Measurements from ENCODE around the gene COX5B.
"Not testable (repeated sequence)": the region's sequence is repeated elsewhere in the genome, so short reads cannot be mapped to it uniquely, and the experiment has no call there.

COX5B gene

DNA sequence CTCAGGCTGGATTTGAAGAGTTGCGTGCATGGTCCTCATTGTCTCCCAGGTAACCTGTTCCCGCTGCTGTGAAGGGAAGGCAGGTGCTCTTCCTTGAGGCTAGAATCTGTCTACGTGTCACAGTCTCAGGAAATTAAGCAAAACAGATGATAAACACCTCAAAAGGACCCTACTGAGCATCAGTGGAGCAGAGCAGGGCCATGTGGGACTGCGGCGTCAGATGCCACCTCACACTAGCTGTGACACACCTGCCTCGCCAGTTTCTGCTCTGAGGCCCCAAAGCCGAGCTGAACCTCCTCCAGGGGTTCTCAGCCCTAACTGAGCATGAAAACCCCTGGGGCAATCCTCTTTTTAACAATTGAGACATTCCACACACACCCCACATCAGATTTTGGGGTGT, 25.7 kb downstream of the COX5B start:
- DNase-seq (ENCODE audit: low read depth in 1 of 2, low spot score in 1 of 2), result no peak
- TF ChIP-seq JUND (IDR thresholded peaks at IDR 0.05; ENCODE audit: low read depth), result no peak
- in situ Hi-C loops (cut with HindIII; ENCODE audit: low pct_unique_long_range_greater_than_20kb, low sequenced_read_pairs), result no loop called here

DNA sequence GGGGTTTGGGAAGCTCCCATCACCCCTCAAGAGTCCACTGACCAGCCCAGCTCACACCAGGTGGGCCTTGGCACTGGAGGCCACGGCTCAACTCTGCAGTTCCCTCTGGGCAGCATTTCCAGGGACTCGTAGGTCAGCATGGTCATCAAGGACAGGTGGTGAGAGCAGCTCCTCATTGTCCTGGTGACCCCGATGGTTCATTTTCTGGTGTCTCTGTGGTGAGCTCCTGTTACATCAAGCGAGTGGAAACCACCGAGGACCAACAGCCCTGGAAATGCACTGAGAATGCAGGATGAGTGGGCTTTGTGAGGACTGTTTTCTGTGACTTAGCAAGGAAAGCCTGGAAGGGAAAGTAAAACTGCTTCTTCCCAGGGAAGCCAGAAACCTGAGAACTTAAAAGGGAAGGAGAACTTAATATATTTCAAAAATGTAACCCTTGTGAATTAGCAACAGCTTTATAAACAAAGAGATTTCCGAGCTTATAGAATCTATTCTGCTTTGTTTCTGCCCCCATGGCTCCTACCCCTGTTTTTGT, 26.8 kb downstream of the COX5B start:
- in situ Hi-C loops (cut with HindIII; ENCODE audit: low pct_unique_long_range_greater_than_20kb, low sequenced_read_pairs); DNase-seq (ENCODE audit: low read depth in 1 of 2, low spot score in 1 of 2): not testable (repeated sequence)

- in situ Hi-C loops (cut with HindIII; ENCODE audit: low pct_unique_long_range_greater_than_20kb, low sequenced_read_pairs), result no loop called here
- no peak for DNase-seq (ENCODE audit: low read depth in 1 of 2, low spot score in 1 of 2)
- TF ChIP-seq JUND (IDR thresholded peaks at IDR 0.05; ENCODE audit: low read depth), result no peak
Measured at GRCh38 chr2:97673182-97673914, 27.5 kb downstream of the COX5B start.

- in situ Hi-C loops (cut with HindIII; ENCODE audit: low pct_unique_long_range_greater_than_20kb, low sequenced_read_pairs), result no loop called here
- TF ChIP-seq JUND (IDR thresholded peaks at IDR 0.05; ENCODE audit: low read depth), result no peak
- DNase-seq (ENCODE audit: low read depth in 1 of 2, low spot score in 1 of 2), result no peak
Measured at GRCh38 chr2:97673915-97674283, 28.0 kb downstream of the COX5B start.

GRCh38 chr2:97675430-97676113, 29.7 kb downstream of the COX5B start:
- no peak for TF ChIP-seq JUND (IDR thresholded peaks at IDR 0.05; ENCODE audit: low read depth)
- in situ Hi-C loops (cut with HindIII; ENCODE audit: low pct_unique_long_range_greater_than_20kb, low sequenced_read_pairs), result no loop called here
- no peak for DNase-seq (ENCODE audit: low read depth in 1 of 2, low spot score in 1 of 2)

DNA sequence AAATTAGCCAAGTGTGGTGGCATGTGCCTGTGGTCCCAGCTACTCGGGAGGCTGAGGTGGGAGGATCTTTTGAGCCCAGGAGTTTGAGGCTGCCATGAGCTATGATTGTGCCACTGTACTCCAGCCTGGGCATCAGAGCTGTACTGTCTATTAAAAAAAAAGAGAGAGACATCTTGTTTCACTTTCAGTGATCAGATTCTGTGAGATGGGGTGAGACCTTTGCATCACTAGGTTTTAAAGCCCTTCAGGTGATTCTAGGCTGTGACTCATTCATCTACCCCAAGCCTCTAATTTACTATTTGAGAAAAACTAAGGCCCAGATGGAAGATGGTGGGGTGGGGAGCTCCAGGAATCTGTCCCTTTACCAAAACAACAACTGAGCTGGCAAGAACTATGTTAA, 30.8 kb downstream of the COX5B start:
- in situ Hi-C loops (cut with HindIII; ENCODE audit: low pct_unique_long_range_greater_than_20kb, low sequenced_read_pairs), result no loop called here

DNA sequence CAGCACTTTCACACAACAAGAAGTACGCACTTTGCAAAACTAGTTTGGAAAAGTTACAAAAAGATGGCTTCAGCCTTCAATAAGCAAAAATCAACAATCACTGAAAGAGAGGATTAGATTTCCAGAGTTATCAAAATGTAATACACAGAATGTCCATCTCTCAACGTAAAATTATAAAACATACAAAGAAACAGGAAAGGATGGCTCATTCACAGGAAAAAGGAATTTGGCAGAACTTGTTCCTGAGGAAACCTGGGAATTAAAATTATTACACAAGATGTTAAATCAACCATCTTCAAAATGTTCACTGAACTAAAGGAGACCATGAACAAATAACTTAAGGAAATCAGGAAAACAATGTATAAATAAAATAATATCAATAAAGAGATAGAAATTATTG, 31.6 kb downstream of the COX5B start:
- in situ Hi-C loops (cut with HindIII; ENCODE audit: low pct_unique_long_range_greater_than_20kb, low sequenced_read_pairs), result no loop called here
- DNase-seq (ENCODE audit: low read depth in 1 of 2, low spot score in 1 of 2), result no peak
- no peak for TF ChIP-seq JUND (IDR thresholded peaks at IDR 0.05; ENCODE audit: low read depth)

More for the DNA sequence above, 30.8 kb downstream of the COX5B start:
- TF ChIP-seq JUND (IDR thresholded peaks at IDR 0.05; ENCODE audit: low read depth), result no peak
- no peak for DNase-seq (ENCODE audit: low read depth in 1 of 2, low spot score in 1 of 2)

- no peak for DNase-seq (ENCODE audit: low read depth in 1 of 2, low spot score in 1 of 2)
- in situ Hi-C loops (cut with HindIII; ENCODE audit: low pct_unique_long_range_greater_than_20kb, low sequenced_read_pairs), result no loop called here
- TF ChIP-seq JUND (IDR thresholded peaks at IDR 0.05; ENCODE audit: low read depth), result no peak
Measured at GRCh38 chr2:97678298-97678697, 32.4 kb downstream of the COX5B start.

DNA sequence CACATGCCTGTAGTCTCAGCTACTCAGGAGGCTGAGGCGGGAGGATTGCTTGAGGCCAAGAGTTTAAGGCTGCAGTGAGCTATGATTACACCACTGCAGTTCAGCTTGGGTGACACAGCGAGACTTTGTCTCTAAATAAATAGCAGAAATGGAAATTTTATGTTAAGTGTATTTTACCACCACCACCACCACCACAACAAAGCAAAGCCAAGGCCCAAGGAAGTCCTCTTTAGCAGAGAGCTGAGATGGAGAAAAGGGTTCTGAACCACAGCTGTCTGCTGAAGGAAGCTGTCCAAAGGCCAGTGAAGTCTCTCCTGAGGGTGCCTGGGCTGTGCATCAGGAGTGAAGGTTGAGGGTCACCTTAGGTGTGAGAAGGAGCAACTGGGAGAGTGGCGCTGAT, 41.4 kb downstream of the COX5B start:
- in situ Hi-C loops (cut with HindIII; ENCODE audit: low pct_unique_long_range_greater_than_20kb, low sequenced_read_pairs); DNase-seq (ENCODE audit: low read depth in 1 of 2, low spot score in 1 of 2): not testable (repeated sequence)

- no peak for TF ChIP-seq JUND (IDR thresholded peaks at IDR 0.05; ENCODE audit: low read depth)
- no peak for DNase-seq (ENCODE audit: low read depth in 1 of 2, low spot score in 1 of 2)
- in situ Hi-C loops (cut with HindIII; ENCODE audit: low pct_unique_long_range_greater_than_20kb, low sequenced_read_pairs), result no loop called here
Measured at GRCh38 chr2:97688062-97688827, 42.4 kb downstream of the COX5B start.

DNA sequence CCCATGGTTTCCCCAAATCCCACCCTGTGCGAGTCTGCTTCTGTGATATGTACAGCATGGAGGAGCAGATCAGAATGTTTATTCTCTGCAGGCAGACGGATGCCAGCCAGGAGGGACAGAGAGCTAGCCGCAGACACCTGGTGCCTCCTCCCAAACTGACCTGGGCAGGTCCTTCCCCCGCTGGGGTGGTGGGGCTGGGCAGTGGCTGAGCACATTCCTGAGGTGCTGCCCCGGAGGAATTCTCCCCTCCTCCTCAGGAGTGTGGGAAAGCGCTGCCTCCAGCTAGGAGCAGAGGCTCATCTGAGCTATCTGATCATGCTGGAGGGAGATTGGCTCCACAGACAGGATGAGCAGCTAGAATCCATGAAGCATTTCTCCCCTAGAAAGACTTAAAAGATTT, 45.3 kb downstream of the COX5B start:
- in situ Hi-C loops (cut with HindIII; ENCODE audit: low pct_unique_long_range_greater_than_20kb, low sequenced_read_pairs), result no loop called here
- TF ChIP-seq JUND (IDR thresholded peaks at IDR 0.05; ENCODE audit: low read depth), result no peak
- DNase-seq (ENCODE audit: low read depth in 1 of 2, low spot score in 1 of 2), result peak in 1 of 2 experiments; percentile 71

DNA sequence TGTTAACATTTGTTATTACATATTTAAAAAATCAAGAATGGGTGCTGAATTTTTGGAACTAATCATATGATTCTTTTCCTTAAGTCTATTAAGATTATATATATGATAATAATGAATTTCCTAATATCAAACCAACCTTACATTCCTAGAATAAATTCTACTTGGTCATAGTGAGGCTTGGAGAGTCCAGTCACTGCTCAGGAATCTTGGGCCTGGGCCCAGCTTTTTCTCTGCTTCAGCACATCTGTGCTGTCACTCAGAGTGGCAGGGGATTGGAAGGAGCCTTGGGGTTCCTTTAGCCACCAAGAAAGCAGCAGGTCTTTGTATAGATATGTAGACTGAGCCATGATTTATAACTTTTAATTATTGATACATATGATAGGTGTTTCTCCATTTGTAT, 47.6 kb downstream of the COX5B start:
- in situ Hi-C loops (cut with HindIII; ENCODE audit: low pct_unique_long_range_greater_than_20kb, low sequenced_read_pairs), result no loop called here
- no peak for DNase-seq (ENCODE audit: low read depth in 1 of 2, low spot score in 1 of 2)
- TF ChIP-seq JUND (IDR thresholded peaks at IDR 0.05; ENCODE audit: low read depth), result no peak

DNA sequence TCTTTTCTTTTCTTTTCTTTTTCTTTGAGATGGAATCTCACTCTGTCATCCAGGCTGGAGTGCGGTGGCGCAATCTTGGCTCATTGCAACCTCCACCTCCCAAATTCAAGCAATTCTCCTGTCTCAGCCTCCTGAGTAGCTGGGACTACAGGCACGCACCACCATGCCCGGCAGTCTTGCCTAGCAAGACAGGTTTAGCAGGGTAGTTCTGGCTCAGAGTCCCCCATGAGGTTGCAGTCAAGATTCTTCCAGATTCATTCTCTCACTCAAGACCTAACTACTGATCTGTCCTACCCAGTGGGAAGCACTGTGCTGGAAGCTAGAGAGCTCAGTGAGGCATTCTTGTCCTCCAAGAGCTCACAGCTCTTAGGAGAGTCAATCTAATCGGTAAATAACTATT, 49.9 kb downstream of the COX5B start:
- in situ Hi-C loops (cut with HindIII; ENCODE audit: low pct_unique_long_range_greater_than_20kb, low sequenced_read_pairs), result no loop called here
- no peak for TF ChIP-seq JUND (IDR thresholded peaks at IDR 0.05; ENCODE audit: low read depth)
- peak in 1 of 2 experiments; percentile 62 for DNase-seq (ENCODE audit: low read depth in 1 of 2, low spot score in 1 of 2)
